Breast epithelium (tissue), 3 donors: ENCODE data around the gene ADRM1.

ENCODE experiments used
- POLR2A ChIP-seq: fragments of 450-650 bp; IDR thresholded peaks from one replicate; pipeline ENCODE4 v1.6.1; 2016; ENCODE audit warnings: antibody characterized with exemption, mild to moderate bottlenecking, moderate library complexity
- POLR2AphosphoS5 ChIP-seq, 3 donors: sonication (generic); formaldehyde crosslinking; IDR thresholded peaks; one replicate each; pipeline ENCODE4 v1.6.1; 2017; ENCODE audit warnings: antibody characterized with exemption in 3 of 3
- TF ChIP-seq, protein P1 (sequence below), 3 donors: fragments of 450-650 bp; IDR thresholded peaks; one replicate each; pipeline ENCODE4 v1.5.1; 2016 to 2017; ENCODE audit warnings: antibody characterized with exemption in 3 of 3, mild to moderate bottlenecking in 3 of 3, moderate library complexity in 3 of 3

DNA sequence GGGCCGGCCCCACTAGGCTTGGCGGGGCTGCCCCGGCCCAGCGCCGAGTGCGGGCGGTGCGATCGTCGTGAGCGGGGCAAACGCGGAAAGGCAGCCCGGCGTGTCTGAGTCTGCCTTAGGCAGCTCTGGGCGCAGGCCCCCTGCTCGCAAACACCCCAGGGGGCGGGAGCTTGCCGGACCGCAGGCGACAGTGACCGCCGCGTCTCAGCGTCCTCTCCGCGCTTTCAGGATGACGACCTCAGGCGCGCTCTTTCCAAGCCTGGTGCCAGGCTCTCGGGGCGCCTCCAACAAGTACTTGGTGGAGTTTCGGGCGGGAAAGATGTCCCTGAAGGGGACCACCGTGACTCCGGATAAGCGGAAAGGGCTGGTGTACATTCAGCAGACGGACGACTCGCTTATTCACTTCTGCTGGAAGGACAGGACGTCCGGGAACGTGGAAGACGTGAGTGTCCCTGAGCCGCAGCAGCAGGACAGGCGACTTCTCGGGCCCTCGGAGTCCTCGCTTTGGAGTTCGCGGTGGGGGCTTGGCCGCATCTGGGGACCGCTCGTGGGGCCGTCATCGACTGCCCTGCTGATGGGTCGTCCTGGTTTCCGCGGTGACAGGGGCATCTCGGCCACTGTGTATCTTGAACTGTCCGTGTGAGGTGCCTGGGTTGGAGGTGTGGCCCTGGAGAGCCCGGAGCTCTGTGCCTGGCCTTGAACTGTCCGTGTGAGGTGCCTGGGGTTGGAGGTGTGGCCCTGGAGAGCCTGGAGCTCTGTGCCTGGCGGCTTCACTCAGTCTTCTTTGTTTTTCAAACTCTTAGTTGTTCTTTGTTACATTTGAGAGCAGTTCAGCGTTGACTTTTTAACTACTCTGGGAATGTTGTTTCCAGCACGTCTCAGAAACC, 786 bp downstream of the ADRM1 start:
- TF ChIP-seq, protein P1, sequence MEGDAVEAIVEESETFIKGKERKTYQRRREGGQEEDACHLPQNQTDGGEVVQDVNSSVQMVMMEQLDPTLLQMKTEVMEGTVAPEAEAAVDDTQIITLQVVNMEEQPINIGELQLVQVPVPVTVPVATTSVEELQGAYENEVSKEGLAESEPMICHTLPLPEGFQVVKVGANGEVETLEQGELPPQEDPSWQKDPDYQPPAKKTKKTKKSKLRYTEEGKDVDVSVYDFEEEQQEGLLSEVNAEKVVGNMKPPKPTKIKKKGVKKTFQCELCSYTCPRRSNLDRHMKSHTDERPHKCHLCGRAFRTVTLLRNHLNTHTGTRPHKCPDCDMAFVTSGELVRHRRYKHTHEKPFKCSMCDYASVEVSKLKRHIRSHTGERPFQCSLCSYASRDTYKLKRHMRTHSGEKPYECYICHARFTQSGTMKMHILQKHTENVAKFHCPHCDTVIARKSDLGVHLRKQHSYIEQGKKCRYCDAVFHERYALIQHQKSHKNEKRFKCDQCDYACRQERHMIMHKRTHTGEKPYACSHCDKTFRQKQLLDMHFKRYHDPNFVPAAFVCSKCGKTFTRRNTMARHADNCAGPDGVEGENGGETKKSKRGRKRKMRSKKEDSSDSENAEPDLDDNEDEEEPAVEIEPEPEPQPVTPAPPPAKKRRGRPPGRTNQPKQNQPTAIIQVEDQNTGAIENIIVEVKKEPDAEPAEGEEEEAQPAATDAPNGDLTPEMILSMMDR (IDR thresholded peaks at IDR 0.05), result no peak
- no peak for TF ChIP-seq POLR2AphosphoS5 (IDR thresholded peaks at IDR 0.05)
- TF ChIP-seq POLR2A, result no peak
